ENCODE measurements around the gene NTN5.

DNA sequence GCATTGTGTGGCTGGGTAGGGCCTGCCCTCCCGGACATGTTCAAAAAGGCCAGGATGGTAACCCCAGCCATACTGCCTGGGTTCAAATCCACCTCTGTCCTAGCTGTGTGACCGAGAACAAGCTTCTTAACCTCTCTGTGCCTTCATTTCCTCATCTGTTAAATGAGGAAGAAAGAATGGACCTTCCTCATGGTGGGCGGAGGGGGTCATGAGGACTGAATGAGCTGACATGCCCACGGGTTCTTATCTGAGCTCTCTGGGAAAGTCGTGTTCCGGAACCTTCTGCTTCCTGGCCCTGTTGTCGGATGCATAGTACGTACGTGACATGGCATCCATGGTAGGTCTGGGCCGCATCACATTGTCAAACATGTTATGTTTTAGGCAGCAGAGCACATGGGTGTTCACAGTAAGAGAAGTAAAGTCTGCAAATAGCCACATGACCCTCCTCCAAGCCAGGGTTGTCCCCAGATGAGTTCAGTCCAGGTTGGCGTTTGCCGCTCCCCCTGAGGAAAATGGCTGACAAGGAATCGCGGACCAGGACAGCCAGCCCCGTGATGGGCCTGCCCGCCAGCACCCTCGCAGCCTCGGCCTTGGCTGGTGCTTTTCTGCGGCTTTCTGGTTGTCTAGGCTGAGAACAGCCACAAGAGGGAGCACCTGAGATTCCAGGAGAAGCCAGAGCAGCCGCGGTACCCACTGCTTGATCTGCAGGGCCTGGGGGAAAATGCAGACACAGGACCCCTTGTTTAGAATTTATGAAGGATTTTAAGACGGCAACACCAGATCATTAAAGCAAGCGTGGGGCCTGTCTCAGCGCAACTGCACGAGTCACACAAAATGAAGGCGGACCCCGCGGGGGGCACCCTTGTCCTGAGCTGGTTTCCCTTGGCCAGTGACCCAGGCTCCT is 2.4 kb upstream of the NTN5 start:
- TF ChIP-seq, protein P1, sequence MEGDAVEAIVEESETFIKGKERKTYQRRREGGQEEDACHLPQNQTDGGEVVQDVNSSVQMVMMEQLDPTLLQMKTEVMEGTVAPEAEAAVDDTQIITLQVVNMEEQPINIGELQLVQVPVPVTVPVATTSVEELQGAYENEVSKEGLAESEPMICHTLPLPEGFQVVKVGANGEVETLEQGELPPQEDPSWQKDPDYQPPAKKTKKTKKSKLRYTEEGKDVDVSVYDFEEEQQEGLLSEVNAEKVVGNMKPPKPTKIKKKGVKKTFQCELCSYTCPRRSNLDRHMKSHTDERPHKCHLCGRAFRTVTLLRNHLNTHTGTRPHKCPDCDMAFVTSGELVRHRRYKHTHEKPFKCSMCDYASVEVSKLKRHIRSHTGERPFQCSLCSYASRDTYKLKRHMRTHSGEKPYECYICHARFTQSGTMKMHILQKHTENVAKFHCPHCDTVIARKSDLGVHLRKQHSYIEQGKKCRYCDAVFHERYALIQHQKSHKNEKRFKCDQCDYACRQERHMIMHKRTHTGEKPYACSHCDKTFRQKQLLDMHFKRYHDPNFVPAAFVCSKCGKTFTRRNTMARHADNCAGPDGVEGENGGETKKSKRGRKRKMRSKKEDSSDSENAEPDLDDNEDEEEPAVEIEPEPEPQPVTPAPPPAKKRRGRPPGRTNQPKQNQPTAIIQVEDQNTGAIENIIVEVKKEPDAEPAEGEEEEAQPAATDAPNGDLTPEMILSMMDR (IDR thresholded peaks at IDR 0.05 in 4 of 5, conservative IDR thresholded peaks at IDR 0.05 in 1 of 5): peak; percentile 80 to 93 (median 89)
- no peak for TF ChIP-seq POLR2A (IDR thresholded peaks at IDR 0.05)
